Muscle layer of colon (tissue), 2 donors: ENCODE data around the gene HEXD.

Experiments
- H3K27ac ChIP-seq: one replicate; pipeline ENCODE4 v1.7.0; 2013; ENCODE audit warnings: low read depth, mild to moderate bottlenecking, low read length, moderate library complexity
- H3K27me3 ChIP-seq, 2 donors: one replicate each; pipeline ENCODE4 v1.7.0; 2013; ENCODE audit warnings: low read length in 2 of 2, mild to moderate bottlenecking in 2 of 2; ENCODE audit not compliant: insufficient read depth in 2 of 2, control insufficient read depth in 1 of 2
- H3K36me3 ChIP-seq: one replicate; pipeline ENCODE4 v1.7.0; 2013; ENCODE audit warnings: mild to moderate bottlenecking, low read length; ENCODE audit not compliant: insufficient read depth
- H3K4me1 ChIP-seq: one replicate; pipeline ENCODE4 v1.7.0; 2013; ENCODE audit warnings: mild to moderate bottlenecking, low read length; ENCODE audit not compliant: insufficient read depth
- H3K4me3 ChIP-seq, 2 donors: one replicate each; pipeline ENCODE4 v1.7.0; 2013; ENCODE audit warnings: low read length in 2 of 2, low read depth in 1 of 2, mild to moderate bottlenecking in 1 of 2, moderate library complexity in 1 of 2
- H3K9ac ChIP-seq: one replicate; pipeline ENCODE4 v1.7.0; 2013; ENCODE audit warnings: low read length
- H3K9me3 ChIP-seq: one replicate; pipeline ENCODE4 v1.7.0; 2013; ENCODE audit warnings: mild to moderate bottlenecking, low read length
- donor health status: abdominal sarcoma.
- donor health status: Adenocarcinoma of cecum.

The HEXD gene

DNA sequence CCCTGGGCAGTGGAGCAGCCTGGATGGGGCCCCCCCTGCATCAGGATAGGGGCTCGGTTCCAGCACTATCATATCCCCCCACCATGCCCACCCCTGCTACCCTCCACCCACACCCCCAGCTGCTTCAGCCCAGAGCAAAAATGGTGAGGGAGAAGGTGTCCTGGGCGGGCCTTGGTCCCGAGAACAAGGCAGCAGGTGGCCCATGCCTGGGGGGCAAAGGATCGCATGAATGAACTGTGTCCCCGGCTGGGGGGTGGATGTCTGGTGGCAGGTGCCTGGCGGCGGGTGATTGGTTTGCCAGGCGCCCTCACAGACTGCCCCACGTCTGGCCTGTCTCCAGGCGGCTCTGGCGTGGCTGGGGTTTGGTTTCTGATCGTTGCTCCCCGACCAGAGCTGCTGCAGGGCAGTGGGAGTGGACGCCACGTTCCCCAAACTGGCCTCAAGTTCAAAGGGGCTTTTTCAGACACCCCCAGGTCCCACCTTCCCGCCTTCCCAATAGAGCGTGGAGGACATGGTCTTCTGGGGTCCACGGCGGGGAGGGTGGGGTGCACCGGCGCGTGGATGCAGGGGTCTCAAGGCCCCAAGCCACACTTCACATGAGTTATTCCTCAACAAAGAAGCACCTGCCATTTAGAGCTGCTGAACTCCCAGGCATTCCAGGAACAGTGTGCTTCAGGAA lies 34.0 kb upstream of the HEXD start:
- Histone ChIP-seq H3K36me3 (no peaks in the 10 kb centered on the region), H3K4me1 (no peaks in the 10 kb centered on the region), H3K4me3 (no peak overlapping the region), H3K27ac (no peak overlapping the region), H3K9me3 (no peaks in the 10 kb centered on the region), H3K9ac (no peak overlapping the region), H3K27me3 (peaks cover 10 to 51% of the 10 kb centered on the region in 2 donors)

- no peak overlapping the region for H3K27ac ChIP-seq
Measured at GRCh38 chr17:82384730-82385481, 33.2 kb upstream of the HEXD start.

DNA sequence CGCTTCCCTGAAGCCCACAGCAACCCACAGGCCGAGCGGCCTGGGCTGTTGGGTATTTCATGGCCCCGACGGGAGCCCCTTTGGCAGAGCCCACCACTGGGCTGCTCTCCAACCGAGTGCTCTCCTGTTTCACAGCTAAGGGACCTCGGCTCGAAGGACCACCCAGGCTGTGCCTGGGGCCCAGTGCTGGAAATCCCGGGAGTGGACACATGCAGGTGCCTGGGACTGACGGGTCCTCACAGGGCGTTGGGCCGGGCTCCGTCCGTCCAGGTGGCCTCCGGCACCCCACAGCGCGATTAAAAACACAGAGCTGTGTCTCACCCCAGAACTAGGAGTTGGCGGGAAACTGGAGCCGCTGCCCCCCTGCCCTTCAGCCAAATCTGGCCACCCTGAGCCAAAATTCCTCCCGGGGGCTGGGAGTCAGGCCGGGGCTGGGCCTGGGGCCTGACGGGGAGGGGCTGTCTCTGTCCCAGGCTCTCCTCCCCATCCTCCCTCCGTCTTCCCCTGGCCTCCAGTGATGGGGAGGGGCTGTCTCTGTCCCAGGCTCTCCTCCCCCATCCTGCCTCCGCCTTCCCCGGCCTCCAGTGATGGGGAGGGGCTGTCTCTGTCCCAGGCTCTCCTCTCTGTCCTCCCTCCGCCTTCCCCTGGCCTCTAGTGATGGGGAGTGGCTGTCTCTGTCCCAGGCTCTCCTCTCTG lies 32.4 kb upstream of the HEXD start:
- no peak overlapping the region for H3K9ac ChIP-seq
- H3K9me3 ChIP-seq = no peaks in the 10 kb centered on the region
- no peak overlapping the region for H3K27ac ChIP-seq
- no peaks in the 10 kb centered on the region for H3K4me1 ChIP-seq
- no peak overlapping the region for H3K4me3 ChIP-seq
- no peaks in the 10 kb centered on the region for H3K36me3 ChIP-seq
- peaks cover 10 to 46% of the 10 kb centered on the region in 2 donors for H3K27me3 ChIP-seq

More at GRCh38 chr17:82384730-82385481, 33.2 kb upstream of the HEXD start:
- Histone ChIP-seq H3K27me3 (peaks cover 10 to 46% of the 10 kb centered on the region in 2 donors), H3K9me3 (no peaks in the 10 kb centered on the region), H3K4me1 (no peaks in the 10 kb centered on the region), H3K36me3 (no peaks in the 10 kb centered on the region), H3K4me3 (no peak overlapping the region), H3K9ac (no peak overlapping the region)

GRCh38 chr17:82386255-82386831 lies 31.8 kb upstream of the HEXD start:
- H3K27ac ChIP-seq = no peak overlapping the region

DNA sequence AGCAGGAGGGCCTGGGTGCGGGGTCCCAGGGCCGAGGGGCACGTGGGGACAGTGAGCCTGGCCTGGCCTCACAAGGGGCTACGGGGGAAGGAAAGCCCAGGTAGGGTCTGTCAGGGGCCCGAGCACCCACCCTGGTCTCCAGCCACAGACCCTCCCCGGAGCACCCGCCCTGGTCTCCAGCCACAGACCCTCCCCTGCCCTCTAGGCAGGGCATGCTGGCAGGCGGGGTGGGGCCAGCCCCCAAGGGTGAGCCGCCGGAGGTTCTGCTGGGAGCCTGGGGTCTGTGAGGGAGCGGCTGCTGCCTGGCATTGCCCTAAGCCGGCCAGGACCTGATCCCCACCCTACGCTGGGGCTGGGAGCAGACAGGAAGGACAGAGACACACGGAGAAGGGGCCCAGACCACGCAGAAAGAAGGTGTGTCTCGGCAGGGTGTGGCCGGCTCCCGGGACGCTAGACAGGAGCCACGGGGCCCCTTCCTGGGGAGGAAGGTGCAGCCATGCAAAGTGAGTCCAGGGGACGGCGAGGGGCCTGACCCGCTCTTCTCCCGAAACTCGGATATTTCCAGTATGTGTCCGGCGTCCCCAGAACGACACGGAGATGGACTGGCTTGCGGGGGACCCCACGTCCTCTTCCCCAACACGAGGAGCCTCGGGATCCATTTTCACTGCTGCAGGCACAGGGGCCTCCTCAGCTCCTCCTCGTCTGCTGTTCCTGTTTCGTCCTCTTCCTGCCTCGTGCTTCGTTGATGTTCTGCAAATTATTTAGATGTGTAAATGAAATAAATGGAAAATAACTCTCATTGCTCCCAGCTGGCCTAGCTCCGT lies 31.1 kb upstream of the HEXD start:
- Histone ChIP-seq H3K4me3 (no peak overlapping the region), H3K9ac (no peak overlapping the region)

More at GRCh38 chr17:82386255-82386831, 31.8 kb upstream of the HEXD start:
- H3K9me3 ChIP-seq = no peaks in the 10 kb centered on the region
- no peaks in the 10 kb centered on the region for H3K36me3 ChIP-seq
- no peak overlapping the region for H3K4me3 ChIP-seq
- no peak overlapping the region for H3K9ac ChIP-seq
- no peaks in the 10 kb centered on the region for H3K4me1 ChIP-seq
- H3K27me3 ChIP-seq = peaks cover 10 to 46% of the 10 kb centered on the region in 2 donors

GRCh38 chr17:82387705-82388106 lies 30.4 kb upstream of the HEXD start:
- Histone ChIP-seq H3K9ac (no peak overlapping the region), H3K4me1 (no peaks in the 10 kb centered on the region), H3K36me3 (peaks cover 7% of the 10 kb centered on the region), H3K27me3 (peaks cover 10 to 44% of the 10 kb centered on the region in 2 donors), H3K4me3 (no peak overlapping the region), H3K9me3 (no peaks in the 10 kb centered on the region), H3K27ac (no peak overlapping the region)

More for the DNA sequence above, 31.1 kb upstream of the HEXD start:
- Histone ChIP-seq H3K4me1 (no peaks in the 10 kb centered on the region), H3K27ac (no peak overlapping the region), H3K36me3 (peaks cover under 1% of the 10 kb centered on the region), H3K9me3 (no peaks in the 10 kb centered on the region), H3K27me3 (peaks cover 10 to 46% of the 10 kb centered on the region in 2 donors)

GRCh38 chr17:82388223-82388921 lies 29.8 kb upstream of the HEXD start:
- Histone ChIP-seq H3K9me3 (no peaks in the 10 kb centered on the region), H3K9ac (no peak overlapping the region), H3K4me1 (no peaks in the 10 kb centered on the region), H3K36me3 (peaks cover 10% of the 10 kb centered on the region), H3K27me3 (peaks cover 10 to 41% of the 10 kb centered on the region in 2 donors), H3K4me3 (no peak overlapping the region), H3K27ac (no peak overlapping the region)

DNA sequence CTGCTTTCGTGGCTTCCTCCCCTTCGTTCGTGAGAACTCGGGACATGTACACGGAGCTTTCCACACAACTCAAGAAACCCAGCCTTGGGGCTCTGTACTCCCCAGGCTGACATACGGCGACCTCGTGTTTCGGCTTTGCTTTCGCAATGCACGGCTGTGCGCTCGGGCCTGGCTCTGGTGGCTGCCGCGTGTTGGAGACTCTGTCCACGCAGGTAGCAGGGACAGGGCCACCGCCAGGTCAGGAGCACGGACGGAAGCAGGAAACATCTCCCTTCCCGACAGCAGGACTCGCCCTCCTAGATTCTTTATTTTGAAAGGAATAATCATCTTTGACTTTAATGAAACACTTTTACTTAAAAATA lies 29.2 kb upstream of the HEXD start:
- peaks cover 10 to 40% of the 10 kb centered on the region in 2 donors for H3K27me3 ChIP-seq
- no peak overlapping the region for H3K4me3 ChIP-seq
- no peak overlapping the region for H3K9ac ChIP-seq
- H3K4me1 ChIP-seq = no peaks in the 10 kb centered on the region
- no peaks in the 10 kb centered on the region for H3K9me3 ChIP-seq
- H3K36me3 ChIP-seq = peaks cover 10% of the 10 kb centered on the region
- no peak overlapping the region for H3K27ac ChIP-seq

- no peak overlapping the region for H3K9ac ChIP-seq
- H3K27me3 ChIP-seq = peaks cover 10 to 35% of the 10 kb centered on the region in 2 donors
- H3K27ac ChIP-seq = no peak overlapping the region
- peaks cover 10% of the 10 kb centered on the region for H3K36me3 ChIP-seq
- no peak overlapping the region for H3K4me3 ChIP-seq
- no peaks in the 10 kb centered on the region for H3K4me1 ChIP-seq
- H3K9me3 ChIP-seq = no peaks in the 10 kb centered on the region
Measured at GRCh38 chr17:82389379-82389778, 28.8 kb upstream of the HEXD start.

DNA sequence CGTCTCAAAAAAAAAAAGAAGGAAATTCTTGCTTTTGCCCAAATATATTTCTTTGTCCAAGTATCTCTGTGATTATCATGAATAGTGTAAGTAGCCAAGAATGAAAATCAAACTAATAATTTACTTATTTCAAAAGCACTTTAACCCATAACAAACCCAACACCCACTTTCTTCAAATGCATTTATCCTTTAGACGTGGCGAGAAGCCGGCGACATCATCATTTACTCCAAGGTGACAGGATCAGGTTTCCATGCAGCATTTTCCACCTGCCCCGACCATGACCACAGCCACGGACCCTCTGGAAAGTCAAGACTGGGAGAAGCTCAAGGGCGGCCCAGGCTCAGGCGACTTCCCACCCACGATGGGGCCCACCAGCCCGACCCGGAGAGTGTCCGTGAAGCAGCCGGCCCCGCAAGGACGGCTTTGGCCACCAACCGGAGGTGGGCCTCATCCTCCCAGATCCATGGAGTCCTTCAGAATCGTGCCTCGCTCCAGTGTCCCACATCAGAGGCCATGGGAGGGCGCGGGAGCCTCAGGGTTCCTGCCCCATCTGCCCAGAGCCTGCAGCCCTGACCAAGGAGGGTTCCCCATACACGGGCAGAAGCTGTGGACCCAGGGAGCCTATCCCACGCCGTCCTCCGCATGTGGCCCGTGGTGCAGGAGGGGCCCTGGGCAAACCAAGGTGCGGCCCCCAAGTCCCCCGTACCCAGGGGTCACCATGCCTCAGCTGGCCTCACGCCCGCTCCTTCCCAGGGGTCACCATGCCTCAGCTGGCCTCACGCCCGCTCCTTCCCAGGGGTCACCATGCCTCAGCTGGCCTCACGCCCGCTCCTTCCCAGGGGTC lies 27.9 kb upstream of the HEXD start:
- no peak overlapping the region for H3K9ac ChIP-seq
- H3K4me1 ChIP-seq = no peaks in the 10 kb centered on the region
- peaks cover 10 to 26% of the 10 kb centered on the region in 2 donors for H3K27me3 ChIP-seq
- peaks cover 10% of the 10 kb centered on the region for H3K36me3 ChIP-seq
- H3K9me3 ChIP-seq = no peaks in the 10 kb centered on the region
- H3K27ac ChIP-seq = no peak overlapping the region
- no peak overlapping the region for H3K4me3 ChIP-seq
